Hematopoietic multipotent progenitor cell treated with erythropoietin and hydrocortisone succinate and interleukin-3 and kit ligand, for 4 days (in vitro differentiated cells): ENCODE results near the gene GUCD1.
"Not testable (repeated sequence)": the region's sequence is repeated elsewhere in the genome, so short reads cannot be mapped to it uniquely, and the experiment has no call there.

Experiments used
- DNase-seq: peaks from one replicate; pipeline ENCODE4 v3.0.0-alpha.2; 2015

GUCD1 gene

DNA sequence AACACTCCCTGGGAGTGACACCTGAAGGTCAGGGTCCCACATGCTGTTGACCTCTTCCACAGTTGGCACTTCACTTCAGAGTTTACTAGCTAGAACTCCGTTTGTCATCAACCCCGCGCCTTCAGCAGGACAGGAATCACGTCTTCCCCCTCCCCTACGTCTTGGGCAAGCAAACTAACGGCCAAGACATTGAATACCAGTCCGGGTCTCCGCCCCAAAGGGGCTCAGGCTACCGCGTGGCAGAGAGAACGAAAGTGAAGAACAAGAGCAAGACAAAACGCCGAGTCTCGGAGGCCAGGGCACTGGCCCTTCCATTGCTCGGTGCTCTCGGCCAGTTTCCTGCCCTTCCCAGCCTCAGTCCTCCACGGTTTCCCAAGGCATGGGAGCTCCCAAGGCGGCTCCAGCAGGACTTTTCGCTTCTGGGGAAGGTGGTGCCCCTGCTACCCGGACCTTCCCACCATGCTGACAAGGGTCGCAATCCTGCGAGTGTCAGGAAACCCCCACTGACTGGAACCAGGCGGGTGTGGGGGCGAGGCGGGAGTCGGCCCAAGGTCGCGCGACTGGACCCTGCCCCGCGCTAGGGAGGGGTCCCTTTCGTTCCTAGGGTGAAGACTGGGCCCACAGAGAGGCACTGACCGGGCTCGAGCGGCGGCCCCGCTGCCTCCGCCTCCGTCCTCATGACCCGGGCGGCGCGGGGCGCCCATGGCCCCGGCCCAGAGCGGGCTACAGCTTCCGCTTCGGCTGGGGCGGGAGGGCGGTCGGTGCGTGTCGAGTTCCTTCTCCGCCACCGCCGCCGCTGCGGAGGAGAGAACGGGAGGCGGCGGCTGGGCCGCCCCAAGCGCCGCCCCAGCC, at the start of gene GUCD1:
Gene GUCD1 (minus strand): TSS at position 826 of the 852 bp plus-strand sequence. CDS start 147 bp downstream, at position 679.
- DNase-seq, result peak; percentile 63

DNA sequence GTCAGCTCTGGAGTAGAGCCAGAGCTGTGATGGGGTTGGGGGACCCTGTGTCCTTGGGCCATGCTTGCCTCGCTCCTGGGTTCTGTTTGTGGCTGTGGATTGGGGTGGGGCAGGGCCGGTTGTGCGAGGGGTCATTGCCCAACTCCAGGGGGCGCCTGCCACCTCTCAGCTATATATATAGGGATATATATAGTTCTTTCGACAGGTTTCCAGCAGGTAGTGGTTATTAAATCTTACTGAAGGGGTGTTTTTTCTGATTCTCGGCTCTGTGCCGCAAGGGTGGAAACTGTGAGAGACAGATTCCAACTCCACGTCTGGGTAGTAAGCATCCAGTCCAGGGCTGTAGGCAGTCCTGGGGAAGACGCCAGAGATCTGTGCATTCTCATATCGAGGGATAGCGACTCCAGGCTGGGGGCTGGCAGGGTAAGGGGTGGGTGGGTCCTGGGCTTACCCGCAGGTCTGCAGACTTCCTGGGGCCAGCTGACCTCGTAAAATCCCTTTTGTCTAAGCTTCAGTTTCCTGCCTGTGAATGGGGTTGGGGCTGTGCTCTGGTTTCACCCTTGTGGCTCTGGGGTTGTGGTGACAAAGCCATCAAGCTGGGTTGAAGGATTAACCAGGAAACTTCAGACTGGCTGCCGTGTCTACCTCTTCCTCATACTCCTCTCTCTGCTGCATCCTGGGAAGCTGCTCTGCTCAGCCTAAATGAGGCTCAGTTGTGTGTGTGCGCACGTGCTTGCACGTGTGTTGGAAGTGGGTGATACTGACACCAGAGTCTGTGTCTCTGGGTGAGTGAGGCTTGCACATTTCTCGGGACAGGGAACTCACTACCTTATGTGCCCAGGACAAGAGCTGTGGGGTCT, 49.1 kb upstream of the GUCD1 start:
- DNase-seq, result peak; percentile 64

DNA sequence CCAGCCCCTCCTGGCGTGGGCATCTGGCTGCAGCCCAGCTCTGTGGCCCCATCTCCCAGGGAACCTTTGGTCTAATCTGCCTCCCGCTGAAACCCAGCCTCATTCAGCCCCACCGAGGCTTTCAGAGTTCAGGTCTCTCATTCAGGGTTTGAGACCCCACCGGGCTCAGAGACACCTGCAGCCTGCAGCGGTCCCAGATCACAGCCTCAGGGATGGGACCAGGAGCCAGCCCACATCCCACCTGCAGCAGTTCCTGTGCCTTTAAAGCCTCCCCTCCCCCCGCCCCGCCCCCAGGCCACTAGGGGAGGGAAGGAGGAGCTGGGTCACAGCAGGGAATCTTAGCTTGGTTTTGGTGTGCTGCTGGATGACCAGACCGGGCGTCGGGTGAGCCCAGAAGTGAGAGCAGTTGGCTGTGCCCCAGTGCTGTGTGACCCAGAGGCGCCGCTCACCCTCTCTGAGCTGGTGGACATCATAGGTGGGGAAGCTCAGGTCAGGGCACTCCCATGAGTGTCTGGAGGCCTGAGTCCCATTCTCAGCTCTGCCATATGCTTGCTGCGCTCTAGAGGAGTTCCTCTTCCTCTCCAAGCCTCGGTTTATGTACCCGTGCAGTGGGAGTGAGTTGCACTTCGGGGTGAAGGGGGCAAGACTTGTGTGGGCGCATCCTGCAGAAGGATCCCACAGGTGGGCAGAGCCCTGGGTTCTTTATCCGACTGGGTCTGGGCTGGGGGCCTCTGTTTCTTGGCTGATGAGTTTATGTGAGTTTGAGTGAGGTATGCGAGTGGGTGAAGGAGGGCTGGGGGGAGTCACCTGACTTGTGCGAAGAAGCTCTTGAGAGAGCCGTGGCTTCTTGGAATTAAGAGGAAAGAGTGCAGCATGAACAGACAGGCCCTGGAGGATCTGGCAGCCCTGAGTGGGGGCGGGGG, 48.2 kb upstream of the GUCD1 start, which contains the start of gene GGT1:
Gene GGT1 (plus strand): TSS at position 347 of the 923 bp plus-strand sequence. CDS start 7,889 bp downstream, outside the sequence.
- peak; percentile 44 for DNase-seq

DNA sequence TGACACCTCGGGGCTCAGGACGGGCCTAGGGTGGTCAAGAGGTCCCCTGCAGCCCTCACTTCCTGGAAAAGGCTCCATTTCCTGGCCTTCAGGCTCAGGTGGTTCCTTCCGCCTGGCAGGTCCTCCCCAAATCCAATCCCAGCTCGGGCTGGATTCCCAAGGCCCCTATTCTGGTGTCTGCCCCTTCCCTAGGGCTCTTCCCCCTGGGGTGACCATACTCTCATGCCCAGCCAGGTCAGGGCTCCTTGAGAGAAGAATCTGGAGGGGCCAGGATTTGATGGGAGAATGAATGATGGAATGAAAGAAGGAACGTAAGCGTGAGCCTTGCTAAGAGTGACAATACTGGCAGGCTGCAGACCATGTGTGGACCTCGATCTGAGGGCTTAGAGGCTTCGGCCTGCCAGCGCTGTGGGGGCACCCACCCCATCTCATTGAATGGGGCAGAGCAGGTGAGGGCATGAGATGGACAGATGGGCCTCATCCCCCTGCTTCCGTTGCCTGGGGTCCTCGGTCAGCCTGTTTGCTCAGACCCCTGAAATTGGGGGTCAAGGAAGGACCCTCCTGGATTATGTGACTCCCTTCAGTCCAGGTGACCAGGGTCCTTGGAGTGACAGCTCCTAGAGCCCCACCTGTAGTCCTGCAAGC, 47.3 kb upstream of the GUCD1 start:
- DNase-seq, result not testable (repeated sequence)

DNA sequence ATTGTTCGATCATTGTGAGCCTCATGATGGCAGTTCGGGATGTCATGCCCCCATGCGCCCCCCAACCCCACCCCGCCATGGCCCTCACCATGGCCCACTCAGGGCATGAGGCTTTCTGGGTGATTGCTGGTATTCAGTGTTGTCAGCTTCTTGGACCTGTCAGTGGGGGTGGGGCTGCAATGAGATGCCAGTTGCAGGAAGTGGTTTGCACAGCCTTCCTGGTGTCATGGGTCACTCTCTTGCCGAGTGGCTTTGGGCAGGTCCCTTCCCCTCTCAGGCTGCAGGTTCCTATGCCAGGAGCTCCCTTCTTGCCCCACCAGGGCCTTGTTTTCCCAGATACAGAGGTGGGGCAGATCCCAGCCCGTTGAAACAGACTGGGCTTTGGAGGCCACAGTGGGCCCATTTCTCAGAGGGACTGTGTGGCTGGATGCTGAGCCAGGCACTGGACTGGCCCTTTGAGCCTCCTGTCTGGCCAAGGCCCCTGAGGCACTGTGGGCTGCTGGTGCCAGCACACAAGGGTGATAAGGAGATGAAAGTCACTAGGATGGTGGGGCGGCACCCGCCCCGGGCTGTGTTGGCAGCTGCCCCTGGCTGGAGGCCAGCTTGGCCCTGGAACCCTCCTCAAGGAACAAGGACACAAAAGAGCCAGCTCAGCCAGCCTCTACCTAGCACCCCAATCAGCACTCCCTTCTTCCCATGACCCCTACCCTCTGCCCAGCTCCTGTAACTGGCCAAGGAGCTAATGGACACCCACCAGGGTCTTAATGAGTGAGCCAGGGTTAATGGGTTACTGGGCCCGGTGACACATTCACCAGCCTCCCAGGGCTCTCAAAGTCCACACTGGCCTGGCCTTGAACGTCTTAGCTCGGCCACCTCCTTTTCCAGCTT, 46.5 kb upstream of the GUCD1 start:
- DNase-seq, result peak; percentile 91

DNA sequence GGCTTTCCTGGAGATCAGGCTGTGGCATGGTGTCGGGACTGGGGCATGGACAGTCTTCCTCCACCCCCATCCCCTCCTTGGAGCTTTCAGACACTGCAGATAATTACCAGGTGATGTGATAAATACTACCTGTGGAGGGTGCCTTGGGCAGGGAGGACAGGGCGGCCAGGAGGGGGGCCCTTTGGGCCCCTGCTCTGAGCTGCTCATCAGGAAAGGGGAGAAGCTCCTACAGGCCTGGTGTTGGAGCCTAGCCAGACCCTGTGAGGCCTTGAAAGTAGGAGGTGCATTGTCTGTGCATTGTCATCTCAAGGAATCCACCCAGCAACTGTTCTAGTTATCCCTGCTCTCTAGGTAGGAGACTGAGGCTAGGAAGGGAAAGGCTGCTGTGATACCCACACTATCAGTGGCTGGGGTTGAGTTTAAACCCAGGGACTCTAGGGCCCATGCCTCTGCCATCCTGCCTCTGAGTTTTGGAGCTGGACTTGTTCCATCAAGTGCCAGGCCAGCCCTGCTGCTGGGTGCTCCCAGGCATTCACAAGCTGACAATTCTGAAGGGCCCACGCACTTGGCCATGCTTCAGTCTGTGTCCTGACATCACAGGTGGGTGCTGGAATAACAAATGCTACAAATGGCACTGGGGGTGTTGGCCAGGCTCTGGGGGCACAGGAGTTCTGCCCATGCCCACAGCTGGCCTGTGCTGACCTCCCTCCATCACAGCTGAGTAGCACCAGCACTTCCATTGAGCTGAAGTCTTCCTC, 45.2 kb upstream of the GUCD1 start:
- peak; percentile 62 for DNase-seq

- no peak for DNase-seq
Observed at GRCh38 chr22:24599514-24599913, 44.6 kb upstream of the GUCD1 start.

GRCh38 chr22:24597076-24597475, 42.1 kb upstream of the GUCD1 start:
- not testable (repeated sequence) for DNase-seq

DNA sequence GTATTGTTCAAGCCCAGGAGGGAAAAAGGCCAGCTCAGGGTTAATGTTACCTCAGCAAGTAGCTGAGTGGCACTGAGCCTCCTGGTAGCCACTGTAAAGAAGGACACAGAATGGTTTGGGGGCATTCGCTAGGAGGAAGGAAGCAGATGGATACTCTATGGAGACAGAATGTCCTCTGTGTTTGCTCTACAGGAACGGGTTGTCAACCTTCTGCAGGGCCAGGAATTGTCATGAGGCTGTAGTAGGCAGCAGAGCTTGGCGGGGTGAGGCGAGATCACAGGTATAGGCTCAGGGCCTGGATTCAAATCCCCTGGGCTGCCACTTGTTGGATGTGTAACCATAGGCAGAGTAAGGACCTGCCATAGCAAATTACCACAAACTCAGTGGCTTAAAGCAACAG, 40.9 kb upstream of the GUCD1 start:
- no peak for DNase-seq

GRCh38 chr22:24595228-24595627, 40.3 kb upstream of the GUCD1 start:
- DNase-seq, result no peak

- DNase-seq, result no peak
Observed at GRCh38 chr22:24594569-24595120, 39.7 kb upstream of the GUCD1 start.

DNA sequence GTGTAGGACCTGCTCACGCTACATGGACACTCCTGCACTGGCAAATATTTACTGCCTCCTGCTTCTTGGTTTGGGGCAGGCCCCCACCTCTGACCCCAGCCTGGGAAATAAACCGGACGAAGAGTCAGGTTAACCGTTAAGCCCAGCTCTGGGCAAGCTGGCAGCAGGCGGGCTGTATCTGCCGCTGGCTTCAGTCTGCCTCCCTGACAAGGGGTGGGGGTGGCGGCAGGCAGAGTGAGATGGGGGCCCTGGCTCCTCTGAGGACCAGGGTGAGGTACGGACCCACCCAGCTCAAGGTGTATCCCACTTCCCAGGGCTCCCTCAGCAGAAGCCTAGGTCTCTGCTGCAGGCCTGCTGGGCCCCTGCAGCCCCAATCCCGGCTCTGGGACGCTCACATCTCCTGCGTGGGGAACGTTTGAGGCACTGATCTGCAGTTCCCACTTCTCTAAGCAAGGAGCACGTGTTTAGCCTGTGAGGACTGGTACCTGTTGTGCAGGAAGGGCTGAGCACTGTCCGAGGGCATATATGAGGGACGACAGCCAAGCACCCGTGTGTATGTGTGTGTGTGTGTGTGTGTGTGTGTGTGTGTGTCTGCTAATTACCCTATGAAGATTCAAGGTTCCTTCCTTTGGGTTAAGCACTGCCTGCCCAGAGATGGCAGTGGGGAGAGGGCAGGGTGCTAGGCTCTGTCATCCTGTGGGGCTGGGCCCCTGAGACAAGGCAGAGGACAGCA, 39.1 kb upstream of the GUCD1 start:
- peak; percentile 15 for DNase-seq

- DNase-seq, result not testable (repeated sequence)
Observed at GRCh38 chr22:24593559-24593835, 38.6 kb upstream of the GUCD1 start.

- DNase-seq, result peak; percentile 94
Observed at GRCh38 chr22:24592851-24593558, 38.1 kb upstream of the GUCD1 start, which contains the start of gene LRRC75B. Gene LRRC75B (minus strand): TSS chr22:24593073. CDS start chr22:24593039, 34 bp downstream.

DNA sequence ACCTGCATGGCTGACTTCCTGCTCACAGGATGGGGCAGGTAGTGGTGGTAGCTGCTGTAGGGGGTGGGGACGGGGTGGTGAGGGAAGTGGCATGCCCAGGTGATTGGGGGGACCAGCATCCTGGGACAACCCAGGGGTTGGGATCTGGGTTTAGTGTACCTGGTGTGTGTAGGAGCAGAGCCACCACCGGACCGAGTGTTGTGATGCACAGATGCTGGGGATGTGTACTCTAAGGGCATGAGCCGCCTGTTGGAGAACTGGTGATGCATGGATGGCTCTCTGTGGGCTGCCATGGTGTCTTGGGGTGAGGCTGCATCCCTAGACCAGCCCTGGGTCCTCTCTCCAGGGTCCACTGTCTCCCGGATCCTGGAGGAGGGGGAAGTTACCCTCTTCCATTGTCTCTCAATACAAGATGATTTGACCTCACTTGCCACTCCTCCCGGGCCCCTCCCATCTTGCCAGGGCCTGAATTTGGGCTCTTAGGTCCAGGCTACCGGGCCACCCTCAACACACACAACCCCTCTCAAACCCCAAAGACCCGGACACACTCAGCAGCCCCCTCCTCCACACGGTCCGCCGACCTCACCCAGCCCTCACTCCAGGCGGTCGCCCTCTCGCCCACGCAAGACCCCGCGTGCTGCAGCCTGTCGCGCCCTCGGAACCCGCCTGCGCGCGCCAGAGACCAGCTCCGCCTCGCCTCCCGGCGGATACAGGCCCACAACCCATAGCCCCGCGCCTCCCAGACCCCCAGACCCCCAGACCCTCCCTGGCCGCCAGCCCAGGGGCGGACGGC, 37.3 kb upstream of the GUCD1 start:
- peak; percentile 50 for DNase-seq

DNA sequence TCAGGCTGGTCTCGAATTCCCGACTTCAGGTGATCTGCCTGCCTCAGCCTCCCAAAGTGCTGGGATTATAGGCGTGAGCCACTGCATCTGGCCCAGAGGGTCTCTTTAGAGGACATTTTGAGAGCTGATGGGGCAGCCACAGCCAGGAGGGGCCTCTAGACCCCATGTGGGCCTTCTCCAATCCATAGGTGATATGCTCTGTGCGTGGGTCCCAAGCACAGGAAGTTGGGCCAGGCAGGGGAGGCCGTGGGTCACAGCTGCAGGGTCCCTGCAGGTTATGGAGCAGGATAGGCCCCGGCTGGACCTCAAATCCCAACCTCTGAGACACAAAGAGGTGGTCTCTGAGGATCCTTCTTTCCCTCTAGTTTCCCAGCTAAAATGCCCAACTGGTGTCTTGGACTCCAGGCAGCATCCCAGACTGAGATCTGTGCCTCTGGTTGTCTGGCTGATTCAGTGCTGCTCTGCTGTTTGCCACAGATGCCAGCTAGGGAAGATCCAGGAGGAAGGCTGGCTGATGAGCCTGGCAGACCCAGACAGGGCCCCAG, 36.4 kb upstream of the GUCD1 start:
- no peak for DNase-seq

DNA sequence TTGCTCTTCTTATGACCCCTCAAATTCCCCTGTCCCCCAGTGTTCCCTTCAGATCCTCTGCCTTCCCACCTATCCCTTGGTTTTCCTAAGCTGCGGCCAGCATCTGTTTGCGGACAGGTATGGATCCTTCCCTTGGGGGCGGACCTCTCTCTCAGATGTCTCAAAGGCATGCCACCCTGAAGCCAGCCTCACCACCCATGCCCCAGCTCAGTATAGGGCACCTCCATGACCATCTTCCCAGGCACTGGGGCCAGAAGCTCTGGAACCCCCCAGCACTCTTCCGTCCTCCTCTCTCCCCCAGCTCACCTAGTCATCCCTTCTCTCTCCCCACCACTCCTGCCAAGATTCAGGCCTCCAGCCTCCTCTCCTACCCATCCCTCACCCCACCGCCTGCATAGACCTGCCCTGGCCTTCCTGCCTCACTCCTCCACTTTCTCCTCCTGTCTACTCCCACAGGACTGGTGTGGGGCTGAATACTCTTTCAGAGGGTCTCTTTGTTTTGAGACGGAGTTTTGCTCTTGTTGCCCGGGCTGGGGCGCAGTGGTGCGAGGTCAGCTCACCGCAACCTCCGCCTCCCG, 35.7 kb upstream of the GUCD1 start:
- no peak for DNase-seq
